Measurements from ENCODE around the gene SEMA3F.

SEMA3F gene

GRCh38 chr3:50171540-50172301 lies 16.6 kb downstream of the SEMA3F start:
- no peaks in the 10 kb centered on the region for H3K9me3 ChIP-seq (ENCODE audit: insufficient read depth, low read length)
- TF ChIP-seq EZH2phosphoT487 (conservative IDR thresholded peaks at IDR 0.05; ENCODE audit: low read length) (no peak), CTCF (IDR thresholded peaks at IDR 0.05; ENCODE audit: insufficient read depth, low read length, poor library complexity, severe bottlenecking) (no peak)
- no peak overlapping the region for H3K9ac ChIP-seq (ENCODE audit: low read length)
- H3K36me3 ChIP-seq (ENCODE audit: low read length), result no peaks in the 10 kb centered on the region
- H3K79me2 ChIP-seq (ENCODE audit: insufficient read depth, low read length), result no peaks in the 10 kb centered on the region
- H3K4me3 ChIP-seq (ENCODE audit: insufficient read depth, low read length, poor library complexity, severe bottlenecking), result no peak overlapping the region
- no peaks in the 10 kb centered on the region for H4K20me1 ChIP-seq (ENCODE audit: low read depth, low read length)
- H3F3A ChIP-seq (ENCODE audit: insufficient read depth), result no peaks in the 10 kb centered on the region
- H2AFZ ChIP-seq (ENCODE audit: low read depth, low read length, severe bottlenecking), result no peak overlapping the region
- no peak overlapping the region for H3K27ac ChIP-seq (ENCODE audit: low read depth, low read length)
- no peaks in the 10 kb centered on the region for H3K9me2 ChIP-seq (replicated peaks; ENCODE audit: insufficient read depth, low read length)
- no peak overlapping the region for H3K4me2 ChIP-seq (ENCODE audit: low read depth, low read length, poor library complexity, severe bottlenecking)
- no peaks in the 10 kb centered on the region for H3K27me3 ChIP-seq (ENCODE audit: low read length)

GRCh38 chr3:50172626-50173220 lies 17.6 kb downstream of the SEMA3F start:
- Histone ChIP-seq H3K4me3 (ENCODE audit: insufficient read depth, low read length, poor library complexity, severe bottlenecking) (no peak overlapping the region), H3K9me3 (ENCODE audit: insufficient read depth, low read length) (no peaks in the 10 kb centered on the region), H3K4me2 (ENCODE audit: low read depth, low read length, poor library complexity, severe bottlenecking) (no peak overlapping the region), H3K9me2 (replicated peaks; ENCODE audit: insufficient read depth, low read length) (no peaks in the 10 kb centered on the region), H2AFZ (ENCODE audit: low read depth, low read length, severe bottlenecking) (no peak overlapping the region), H3K36me3 (ENCODE audit: low read length) (no peaks in the 10 kb centered on the region), H3F3A (ENCODE audit: insufficient read depth) (no peaks in the 10 kb centered on the region), H3K27ac (ENCODE audit: low read depth, low read length) (no peak overlapping the region), H3K9ac (ENCODE audit: low read length) (no peak overlapping the region), H3K27me3 (ENCODE audit: low read length) (no peaks in the 10 kb centered on the region), H4K20me1 (ENCODE audit: low read depth, low read length) (no peaks in the 10 kb centered on the region), H3K79me2 (ENCODE audit: insufficient read depth, low read length) (no peaks in the 10 kb centered on the region)
- TF ChIP-seq EZH2phosphoT487 (conservative IDR thresholded peaks at IDR 0.05; ENCODE audit: low read length) (no peak), CTCF (IDR thresholded peaks at IDR 0.05; ENCODE audit: insufficient read depth, low read length, poor library complexity, severe bottlenecking) (no peak)

DNA sequence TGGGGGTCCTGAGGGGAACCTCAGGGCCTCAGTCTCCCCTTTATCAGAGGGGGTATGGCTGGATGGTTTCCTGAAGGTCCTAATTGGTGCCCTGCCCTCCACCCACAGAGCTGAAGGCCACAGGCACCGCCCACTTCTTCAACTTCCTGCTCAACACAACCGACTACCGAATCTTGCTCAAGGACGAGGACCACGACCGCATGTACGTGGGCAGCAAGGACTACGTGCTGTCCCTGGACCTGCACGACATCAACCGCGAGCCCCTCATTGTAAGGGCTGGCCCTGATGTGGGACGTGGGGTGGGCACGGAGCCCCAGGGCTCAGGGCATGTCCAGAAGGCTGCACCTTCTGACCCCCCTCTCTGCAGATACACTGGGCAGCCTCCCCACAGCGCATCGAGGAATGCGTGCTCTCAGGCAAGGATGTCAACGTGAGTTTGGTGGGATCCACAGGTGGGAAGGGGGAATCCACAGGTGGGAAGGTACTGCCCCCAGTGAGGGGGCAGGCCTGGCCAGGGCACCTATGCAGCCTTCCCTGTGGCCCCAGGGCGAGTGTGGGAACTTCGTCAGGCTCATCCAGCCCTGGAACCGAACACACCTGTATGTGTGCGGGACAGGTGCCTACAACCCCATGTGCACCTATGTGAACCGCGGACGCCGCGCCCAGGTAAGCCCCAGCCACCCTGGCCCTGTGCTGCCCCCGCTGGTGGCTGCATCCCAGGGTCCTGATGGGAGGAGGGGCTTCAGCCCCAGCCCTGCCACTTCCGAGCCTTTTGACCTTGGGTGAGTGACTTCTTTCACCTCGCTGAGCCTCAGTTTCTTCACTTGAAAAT lies 18.8 kb downstream of the SEMA3F start:
- Histone ChIP-seq H2AFZ (ENCODE audit: low read depth, low read length, severe bottlenecking) (no peak overlapping the region), H3K36me3 (ENCODE audit: low read length) (no peaks in the 10 kb centered on the region), H3K79me2 (ENCODE audit: insufficient read depth, low read length) (no peaks in the 10 kb centered on the region), H4K20me1 (ENCODE audit: low read depth, low read length) (no peaks in the 10 kb centered on the region), H3K27ac (ENCODE audit: low read depth, low read length) (no peak overlapping the region), H3K4me3 (ENCODE audit: insufficient read depth, low read length, poor library complexity, severe bottlenecking) (no peak overlapping the region), H3K9ac (ENCODE audit: low read length) (no peak overlapping the region), H3F3A (ENCODE audit: insufficient read depth) (no peaks in the 10 kb centered on the region), H3K4me2 (ENCODE audit: low read depth, low read length, poor library complexity, severe bottlenecking) (peak overlapping the region; percentile 18), H3K9me3 (ENCODE audit: insufficient read depth, low read length) (no peaks in the 10 kb centered on the region), H3K9me2 (replicated peaks; ENCODE audit: insufficient read depth, low read length) (no peaks in the 10 kb centered on the region), H3K27me3 (ENCODE audit: low read length) (no peaks in the 10 kb centered on the region)
- no peak for TF ChIP-seq CTCF (IDR thresholded peaks at IDR 0.05; ENCODE audit: insufficient read depth, low read length, poor library complexity, severe bottlenecking)
- TF ChIP-seq EZH2phosphoT487 (conservative IDR thresholded peaks at IDR 0.05; ENCODE audit: low read length), result no peak

All from SU-DHL-6 (cell line).